Keratinocyte (primary cell): Measurements from ENCODE around the gene SLC16A13. TPM values are rescaled to one million over a fixed set of nuclear protein-coding genes. Genes with fewer than 3 reads are reported as not detected.

Experiments
- DNase-seq: peaks from one replicate; pipeline ENCODE4 v3.0.0-alpha.2; 2011; ENCODE audit warnings: low read depth, missing footprints, low spot score
- FAIRE-seq: peaks from 2 replicates; lab custom pipeline; 2011; peaks lifted over from hg19 to GRCh38; lab: Jason Lieb, UNC
- H2AFZ ChIP-seq: 2 replicates; pipeline ENCODE4 v1.6.0; 2012; ENCODE audit warnings: low read length, control low read depth, inconsistent platforms; ENCODE audit not compliant: control insufficient read depth
- H3K27ac ChIP-seq: 2 replicates; pipeline ENCODE4 v1.5.1; 2011; ENCODE audit warnings: low read length; ENCODE audit not compliant: control insufficient read depth, insufficient read depth
- H3K27me3 ChIP-seq: 3 replicates; pipeline ENCODE4 v1.6.0; 2011; ENCODE audit warnings: low read length; ENCODE audit not compliant: control insufficient read depth, insufficient read depth; ENCODE audit errors: extremely low read depth
- H3K36me3 ChIP-seq, 2 experiments: 2 replicates in 1 of 2; 3 replicates in 1 of 2; pipeline ENCODE4 v1.5.1; 2011; ENCODE audit warnings: low read length in 2 of 2, mild to moderate bottlenecking in 1 of 2; ENCODE audit not compliant: control insufficient read depth in 2 of 2, insufficient read depth in 2 of 2; ENCODE audit errors: extremely low read depth in 1 of 2
- H3K4me1 ChIP-seq: 3 replicates; pipeline ENCODE4 v1.5.1; 2011; ENCODE audit warnings: low read length; ENCODE audit not compliant: control insufficient read depth, insufficient read depth; ENCODE audit errors: extremely low read depth
- H3K4me2 ChIP-seq: 3 replicates; pipeline ENCODE4 v1.6.0; 2011; ENCODE audit warnings: low read depth, low read length; ENCODE audit not compliant: control insufficient read depth, insufficient read depth; ENCODE audit errors: extremely low read depth
- H3K4me3 ChIP-seq, 3 experiments: fragments of 200-600 bp in 1 of 3; sonication (generic) in 1 of 3; 2 replicates in 2 of 3; 3 replicates in 1 of 3; pipeline ENCODE4 v1.5.1; 2011 to 2016; ENCODE audit warnings: low read length in 3 of 3, mild to moderate bottlenecking in 3 of 3, control low read depth in 2 of 3, inconsistent platforms in 1 of 3, low read depth in 1 of 3, mixed read lengths in 1 of 3, mixed run types in 1 of 3, moderate library complexity in 1 of 3; ENCODE audit not compliant: control insufficient read depth in 2 of 3, insufficient read depth in 2 of 3; ENCODE audit errors: extremely low read depth in 1 of 3
- H3K79me2 ChIP-seq: 2 replicates; pipeline ENCODE4 v1.6.0; 2012; ENCODE audit warnings: low read length; ENCODE audit not compliant: control insufficient read depth, insufficient read depth
- H3K9ac ChIP-seq: 3 replicates; pipeline ENCODE4 v1.6.0; 2011; ENCODE audit warnings: low read length; ENCODE audit not compliant: control insufficient read depth, insufficient read depth; ENCODE audit errors: extremely low read depth
- H3K9me1 ChIP-seq: 3 replicates; pipeline ENCODE4 v1.6.0; 2011; ENCODE audit warnings: low read length; ENCODE audit not compliant: control insufficient read depth, insufficient read depth; ENCODE audit errors: extremely low read depth
- H3K9me3 ChIP-seq: 2 replicates; pipeline ENCODE4 v1.5.1; 2012; ENCODE audit warnings: low read depth, low read length; ENCODE audit not compliant: control insufficient read depth
- H4K20me1 ChIP-seq: 3 replicates; pipeline ENCODE4 v1.6.0; 2011; ENCODE audit warnings: low read length; ENCODE audit not compliant: control insufficient read depth, insufficient read depth; ENCODE audit errors: extremely low read depth
- EZH2 ChIP-seq: IDR thresholded peaks from one replicate; pipeline ENCODE4 v1.6.1; 2012; ENCODE audit warnings: inconsistent platforms, mild to moderate bottlenecking, low read length, moderate library complexity
- dilution Hi-C: fragments of 300-500 bp; cut with MboI; formaldehyde crosslinking; loops from one replicate; pipeline ENCODE4 v1.7.0; 2020; ENCODE audit warnings: low sequenced_read_pairs; ENCODE audit not compliant: extremely low pct_ligation_motif_present
- polyA plus RNA-seq, 5 experiments: library from polyadenylated mRNA; depleted of rRNA in 3 of 5; stranded (reverse) in 3 of 5; stranded (forward) in 1 of 5; unstranded in 1 of 5; fragments of >200 nt; gene quantifications; 1 replicate in 1 of 5; 2 replicates in 3 of 5; 3 replicates in 1 of 5; pipeline versions ENCODE4 v1.2.1 to v1.2.3, GENCODE V29; 2011 to 2012; ENCODE audit warnings: missing spikeins in 2 of 5, low read depth in 1 of 5, low replicate concordance in 1 of 5
- TF ChIP-seq, protein P1 (sequence below), 3 experiments: IDR thresholded peaks in 1 of 3; conservative IDR thresholded peaks in 1 of 3; optimal IDR thresholded peaks in 1 of 3; 2 replicates in 2 of 3; 3 replicates in 1 of 3; pipeline versions ENCODE3 to v1.5.1; 2011; ENCODE audit warnings: low read length in 3 of 3, mild to moderate bottlenecking in 3 of 3, moderate library complexity in 2 of 3, control low read depth in 1 of 3, inconsistent platforms in 1 of 3; ENCODE audit not compliant: insufficient read depth in 2 of 3; ENCODE audit errors: extremely low read depth in 1 of 3

Gene SLC16A13
- polyA plus RNA-seq, 1 donor (not counting 4 experiments of a cell fraction or from before 2014, with no cell fraction given): 2.7 TPM

DNA sequence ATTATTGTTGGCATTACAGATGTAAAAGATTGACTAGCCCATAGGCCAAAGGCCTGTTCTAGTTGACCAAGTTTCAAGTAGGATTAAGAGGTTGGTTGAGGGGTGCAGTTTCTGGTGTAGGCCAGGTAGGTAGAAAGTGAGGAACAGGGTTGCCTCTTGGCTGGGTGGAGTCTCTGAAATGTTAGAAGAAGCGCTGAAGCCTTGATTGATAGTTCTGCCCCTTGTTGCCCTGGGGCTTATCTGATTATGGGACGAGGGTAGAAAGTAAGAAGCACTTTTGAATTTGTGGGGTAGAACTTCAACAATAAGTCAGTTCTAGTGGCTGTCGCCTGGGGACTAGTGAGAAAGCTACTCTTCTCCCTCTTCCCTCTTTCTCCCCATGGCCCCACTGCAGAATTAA lies 6.7 kb upstream of the SLC16A13 start:
- no peaks in the 10 kb centered on the region for H3K4me1 ChIP-seq
- FAIRE-seq (no peak), DNase-seq (no peak)
- H3K27ac ChIP-seq: no peak overlapping the region
- dilution Hi-C loops: no loop called here
- H3K4me3 ChIP-seq: no peak overlapping the region
- no peak overlapping the region for H3K4me2 ChIP-seq
- H3K36me3 ChIP-seq: no peaks in the 10 kb centered on the region
- H3K9me1 ChIP-seq: no peaks in the 10 kb centered on the region
- no peaks in the 10 kb centered on the region for H3K9me3 ChIP-seq
- no peaks in the 10 kb centered on the region for H3K79me2 ChIP-seq
- TF ChIP-seq, protein P1, sequence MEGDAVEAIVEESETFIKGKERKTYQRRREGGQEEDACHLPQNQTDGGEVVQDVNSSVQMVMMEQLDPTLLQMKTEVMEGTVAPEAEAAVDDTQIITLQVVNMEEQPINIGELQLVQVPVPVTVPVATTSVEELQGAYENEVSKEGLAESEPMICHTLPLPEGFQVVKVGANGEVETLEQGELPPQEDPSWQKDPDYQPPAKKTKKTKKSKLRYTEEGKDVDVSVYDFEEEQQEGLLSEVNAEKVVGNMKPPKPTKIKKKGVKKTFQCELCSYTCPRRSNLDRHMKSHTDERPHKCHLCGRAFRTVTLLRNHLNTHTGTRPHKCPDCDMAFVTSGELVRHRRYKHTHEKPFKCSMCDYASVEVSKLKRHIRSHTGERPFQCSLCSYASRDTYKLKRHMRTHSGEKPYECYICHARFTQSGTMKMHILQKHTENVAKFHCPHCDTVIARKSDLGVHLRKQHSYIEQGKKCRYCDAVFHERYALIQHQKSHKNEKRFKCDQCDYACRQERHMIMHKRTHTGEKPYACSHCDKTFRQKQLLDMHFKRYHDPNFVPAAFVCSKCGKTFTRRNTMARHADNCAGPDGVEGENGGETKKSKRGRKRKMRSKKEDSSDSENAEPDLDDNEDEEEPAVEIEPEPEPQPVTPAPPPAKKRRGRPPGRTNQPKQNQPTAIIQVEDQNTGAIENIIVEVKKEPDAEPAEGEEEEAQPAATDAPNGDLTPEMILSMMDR (optimal IDR thresholded peaks at IDR 0.05 in 1 of 3, IDR thresholded peaks at IDR 0.05 in 1 of 3, conservative IDR thresholded peaks at IDR 0.05 in 1 of 3; ENCODE audit: extremely low read depth in 1 of 3, insufficient read depth in 2 of 3, low read length in 3 of 3): no peak
- TF ChIP-seq EZH2: no peak
- no peak overlapping the region for H2AFZ ChIP-seq
- H4K20me1 ChIP-seq: no peaks in the 10 kb centered on the region
- H3K9ac ChIP-seq: no peak overlapping the region
- H3K27me3 ChIP-seq: no peaks in the 10 kb centered on the region

DNA sequence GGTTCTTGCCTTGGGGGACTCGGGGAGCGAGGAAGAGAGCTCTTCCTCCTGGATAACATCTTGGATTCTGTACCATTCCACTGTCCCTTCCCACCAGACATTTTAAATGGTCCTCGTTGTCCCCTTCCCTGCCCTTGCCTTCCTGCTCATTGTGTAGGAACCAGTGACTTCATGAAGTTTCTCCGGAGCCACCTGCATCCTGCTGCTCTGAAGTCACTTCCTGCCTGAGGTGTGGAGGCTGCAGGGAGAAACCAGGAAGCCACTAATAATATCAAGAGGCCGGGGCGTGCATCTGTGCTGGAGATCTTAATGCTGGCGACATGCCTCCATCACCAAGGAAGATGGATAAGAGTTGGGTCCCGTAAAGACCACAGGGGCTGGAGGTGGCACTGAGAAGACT lies 6.2 kb upstream of the SLC16A13 start:
- H2AFZ ChIP-seq: no peak overlapping the region
- no peaks in the 10 kb centered on the region for H3K79me2 ChIP-seq
- no peaks in the 10 kb centered on the region for H3K27me3 ChIP-seq
- no peaks in the 10 kb centered on the region for H3K9me1 ChIP-seq
- H3K4me3 ChIP-seq: no peak overlapping the region
- DNase-seq: no peak
- no peaks in the 10 kb centered on the region for H3K36me3 ChIP-seq
- TF ChIP-seq, protein P1 (optimal IDR thresholded peaks at IDR 0.05 in 1 of 3, IDR thresholded peaks at IDR 0.05 in 1 of 3, conservative IDR thresholded peaks at IDR 0.05 in 1 of 3; ENCODE audit: extremely low read depth in 1 of 3, insufficient read depth in 2 of 3, low read length in 3 of 3): no peak
- no peak for TF ChIP-seq EZH2
- dilution Hi-C loops: no loop called here
- H3K9me3 ChIP-seq: no peaks in the 10 kb centered on the region
- no peak overlapping the region for H3K4me2 ChIP-seq
- FAIRE-seq: no peak
- H4K20me1 ChIP-seq: no peaks in the 10 kb centered on the region
- no peak overlapping the region for H3K27ac ChIP-seq
- no peaks in the 10 kb centered on the region for H3K4me1 ChIP-seq
- no peak overlapping the region for H3K9ac ChIP-seq
